GM21526 (cell line): Measurements from ENCODE around the gene GRIA2.

ENCODE experiments used
- ATAC-seq: cut with Tn5 transposase; IDR thresholded peaks from one replicate; pipeline ENCODE4 v1.9.1; 2021; ENCODE audit warnings: moderate library complexity; ENCODE audit not compliant: unreplicated experiment, low FRiP score

The GRIA2 gene

DNA sequence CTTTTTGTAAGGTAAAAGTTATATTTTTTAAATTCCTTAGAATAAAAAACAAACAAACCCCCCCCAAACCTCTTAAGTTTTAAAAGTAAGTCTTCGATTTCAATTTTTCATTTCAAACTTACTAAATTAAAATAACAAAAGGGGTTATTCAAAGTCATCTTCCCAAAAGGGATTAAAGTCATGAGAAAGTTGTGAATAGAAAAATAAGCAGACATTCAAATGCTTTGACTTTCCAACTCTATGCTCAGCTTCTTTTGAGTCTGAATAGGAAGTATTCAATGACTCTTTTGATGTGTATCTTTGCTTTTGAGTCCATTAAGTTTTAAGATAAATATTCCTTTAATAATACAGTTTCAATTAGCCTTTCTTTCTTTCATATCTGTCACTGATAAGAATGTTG, 138.3 kb downstream of the GRIA2 start:
- ATAC-seq: no peak

DNA sequence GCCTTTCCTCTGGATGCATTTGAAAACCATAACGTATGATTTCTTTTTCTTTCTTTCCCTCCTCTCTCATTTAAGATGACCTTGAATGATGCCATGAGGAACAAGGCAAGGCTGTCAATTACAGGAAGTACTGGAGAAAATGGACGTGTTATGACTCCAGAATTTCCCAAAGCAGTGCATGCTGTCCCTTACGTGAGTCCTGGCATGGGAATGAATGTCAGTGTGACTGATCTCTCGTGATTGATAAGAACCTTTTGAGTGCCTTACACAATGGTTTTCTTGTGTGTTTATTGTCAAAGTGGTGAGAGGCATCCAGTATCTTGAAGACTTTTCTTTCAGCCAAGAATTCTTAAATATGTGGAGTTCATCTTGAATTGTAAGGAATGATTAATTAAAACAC, 142.8 kb downstream of the GRIA2 start:
- ATAC-seq: no peak

DNA sequence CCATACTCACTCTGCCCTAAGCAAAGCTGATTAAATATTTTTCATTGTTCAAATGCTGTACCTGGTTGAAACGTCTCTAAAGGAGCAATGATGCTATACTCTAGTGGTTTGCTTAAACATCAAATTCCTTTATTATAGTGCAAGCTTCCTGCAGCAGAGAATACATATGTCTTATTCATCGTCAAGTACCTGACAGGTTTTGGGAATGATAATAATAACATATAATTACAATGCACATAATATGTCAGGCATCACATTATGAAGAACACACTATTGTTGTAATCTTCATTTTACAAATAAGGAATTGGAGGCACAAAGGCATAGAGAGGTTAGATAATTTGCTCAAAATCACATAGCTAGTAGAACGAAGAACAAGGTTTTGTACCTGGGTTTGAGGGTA, 151.6 kb downstream of the GRIA2 start:
- ATAC-seq: no peak

DNA sequence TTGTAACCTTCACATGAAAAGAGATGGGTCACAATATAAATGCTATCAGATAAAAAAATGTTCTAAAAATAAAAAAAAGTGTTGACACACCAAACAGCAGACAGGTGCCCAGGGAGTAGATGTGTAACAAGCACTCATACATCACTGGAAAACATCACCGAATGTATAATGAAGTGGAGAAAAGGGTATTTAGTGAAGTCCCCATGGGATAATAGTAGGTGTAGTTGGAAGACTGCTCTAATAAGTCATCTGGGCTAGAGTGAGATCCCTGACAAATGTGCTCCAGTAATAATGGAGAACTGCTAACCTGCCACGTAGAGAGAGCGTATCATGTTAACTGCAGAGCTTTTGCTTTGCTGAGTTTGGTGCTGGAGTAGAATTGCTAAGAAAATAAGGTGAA, 152.0 kb downstream of the GRIA2 start:
- no peak for ATAC-seq

DNA sequence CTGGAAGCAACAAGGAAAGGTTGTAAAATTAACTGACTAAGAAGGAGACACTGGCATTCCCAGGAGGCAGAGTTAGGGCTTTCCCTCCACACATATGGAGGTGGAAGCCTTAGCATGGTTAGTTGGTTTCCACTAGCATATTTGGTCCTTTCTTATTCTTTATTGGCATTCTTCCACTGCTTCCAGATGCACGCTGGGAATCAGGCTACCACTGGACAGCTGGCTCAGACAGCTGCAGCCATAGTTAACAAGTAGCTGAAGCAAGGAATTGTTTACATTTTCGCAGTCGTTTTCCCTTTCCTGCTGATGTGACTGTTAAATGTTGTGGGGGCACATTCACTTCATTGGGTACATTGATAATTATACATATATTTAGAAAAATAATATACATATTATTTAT, 169.2 kb downstream of the GRIA2 start:
- no peak for ATAC-seq

DNA sequence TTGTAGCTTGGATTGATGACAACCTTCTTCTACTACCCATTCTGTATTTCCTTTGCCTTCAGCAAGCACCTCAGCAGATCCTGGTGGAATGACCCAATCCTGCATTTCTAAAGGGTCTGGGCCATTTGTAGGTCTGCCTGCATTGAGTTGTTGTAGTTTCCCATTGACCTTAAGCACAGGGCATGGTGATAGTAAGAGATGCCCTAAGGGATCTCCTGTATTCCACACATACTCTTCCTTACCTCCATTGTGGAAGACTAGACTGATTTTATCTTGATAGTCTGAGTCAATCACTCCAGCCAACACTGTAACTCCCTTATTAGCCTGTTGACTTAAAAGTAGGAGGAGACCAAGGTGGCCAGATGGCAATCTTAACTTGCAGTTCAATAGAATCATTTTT, 184.5 kb downstream of the GRIA2 start:
- ATAC-seq: no peak
